GM12873 (cell line): Measurements from ENCODE around the gene DSCAML1.

Source experiments
- CTCF ChIP-seq: IDR thresholded peaks from 2 replicates; pipeline ENCODE4 v1.5.1; 2012; ENCODE audit warnings: low read depth, mild to moderate bottlenecking, moderate library complexity, low read length, control low read depth; ENCODE audit not compliant: insufficient read depth; ENCODE audit errors: missing control alignments

The DSCAML1 gene

GRCh38 chr11:117690484-117691217 is 106.4 kb downstream of the DSCAML1 start:
- TF ChIP-seq CTCF: no peak

- no peak for TF ChIP-seq CTCF
These were observed 108.7 kb downstream of the DSCAML1 start for GRCh38 chr11:117688255-117688797.

GRCh38 chr11:117687776-117688175 is 109.2 kb downstream of the DSCAML1 start:
- TF ChIP-seq CTCF: no peak

GRCh38 chr11:117686711-117687110 is 110.3 kb downstream of the DSCAML1 start:
- TF ChIP-seq CTCF: no peak

- no peak for TF ChIP-seq CTCF
These were observed 111.5 kb downstream of the DSCAML1 start for GRCh38 chr11:117685566-117685965.

GRCh38 chr11:117684731-117685130 is 112.3 kb downstream of the DSCAML1 start:
- TF ChIP-seq CTCF: no peak

GRCh38 chr11:117684111-117684510 is 112.9 kb downstream of the DSCAML1 start:
- no peak for TF ChIP-seq CTCF
